Neural cell (in vitro differentiated cells): ENCODE measurements around the gene COL27A1.

Experiments
- CTCF ChIP-seq: fragments of 450-650 bp; IDR thresholded peaks from 2 replicates; pipeline ENCODE4 v1.5.1; 2014; ENCODE audit warnings: antibody characterized with exemption, mild to moderate bottlenecking, moderate library complexity; ENCODE audit not compliant: poor library complexity, severe bottlenecking
- EP300 ChIP-seq: fragments of 450-650 bp; conservative IDR thresholded peaks from 2 replicates; pipeline ENCODE4 v1.6.1; 2014; ENCODE audit warnings: antibody characterized with exemption, mild to moderate bottlenecking, moderate library complexity; ENCODE audit not compliant: poor library complexity, severe bottlenecking
- EZH2 ChIP-seq: fragments of 200-600, 300-800 bp; shearing (Covaris generic), sonication (generic); IDR thresholded peaks from 2 replicates; pipeline ENCODE4 v1.6.1; 2014; ENCODE audit warnings: antibody characterized with exemption, low read length, borderline replicate concordance, mild to moderate bottlenecking; ENCODE audit not compliant: insufficient read depth, poor library complexity, severe bottlenecking
- MXI1 ChIP-seq: fragments of 450-650 bp; conservative IDR thresholded peaks from 2 replicates; pipeline ENCODE4 v1.6.1; 2014; ENCODE audit warnings: antibody characterized with exemption, mild to moderate bottlenecking; ENCODE audit not compliant: poor library complexity, severe bottlenecking
- POLR2AphosphoS5 ChIP-seq: IDR thresholded peaks from 2 replicates; pipeline ENCODE4 v1.6.1; 2012
- RAD21 ChIP-seq: fragments of 450-650 bp; conservative IDR thresholded peaks from 2 replicates; pipeline ENCODE4 v1.6.1; 2014; ENCODE audit warnings: antibody characterized with exemption, mild to moderate bottlenecking, moderate library complexity
- REST ChIP-seq: IDR thresholded peaks from 2 replicates; pipeline ENCODE4 v1.6.1; 2012; ENCODE audit warnings: borderline replicate concordance
- SMC3 ChIP-seq: fragments of 450-650 bp; conservative IDR thresholded peaks from 2 replicates; pipeline ENCODE4 v1.6.1; 2014; ENCODE audit warnings: antibody characterized with exemption, mild to moderate bottlenecking, moderate library complexity; ENCODE audit not compliant: poor library complexity
- TAF1 ChIP-seq: IDR thresholded peaks from 2 replicates; pipeline ENCODE4 v1.6.1; 2012; ENCODE audit warnings: low read depth

GRCh38 chr9:114344692-114345091 is 189.4 kb downstream of the COL27A1 start:
- TF ChIP-seq CTCF (no peak), POLR2AphosphoS5 (no peak), EP300 (no peak), RAD21 (no peak), TAF1 (no peak), EZH2 (no peak), REST (no peak), MXI1 (no peak), SMC3 (no peak)
